GM23338 (cell line): ENCODE measurements around the gene IWS1. TPM values are rescaled to one million over a fixed set of nuclear protein-coding genes. Genes with fewer than 3 reads are reported as not detected.
A peak's percentile ranks its signal among the peaks of the same experiment; 100 is the strongest.

Experiments
- ATAC-seq: fragments of 200-7000 bp; cut with Tn5 transposase; 3 replicates; pipeline ENCODE4 v1.9.1; 2020
- DNase-seq: peaks from one replicate; pipeline ENCODE4 v3.0.0-alpha.2; 2015; ENCODE audit warnings: low spot score
- H2AFZ ChIP-seq: fragments of 200-600 bp; sonication (generic); 2 replicates; pipeline ENCODE4 v1.8.0; 2016; ENCODE audit warnings: antibody characterized with exemption, mild to moderate bottlenecking, moderate library complexity
- H3F3A ChIP-seq: fragments of 200-600 bp; sonication (generic); replicated peaks from 2 replicates; pipeline ENCODE4 v1.8.0; 2017; ENCODE audit warnings: antibody characterized with exemption, mixed run types, low read depth
- H3K27ac ChIP-seq: fragments of 200-600 bp; sonication (generic); 2 replicates; pipeline ENCODE4 v1.6.1; 2016; ENCODE audit warnings: low read depth
- H3K27me3 ChIP-seq: fragments of 200-600 bp; sonication (generic); 2 replicates; pipeline ENCODE4 v1.8.0; 2016; ENCODE audit warnings: mild to moderate bottlenecking, mixed run types, moderate library complexity; ENCODE audit not compliant: insufficient read depth
- H3K36me3 ChIP-seq: fragments of 200-600 bp; sonication (generic); 2 replicates; pipeline ENCODE4 v1.8.0; 2016; ENCODE audit warnings: mild to moderate bottlenecking; ENCODE audit not compliant: insufficient read depth
- H3K4me1 ChIP-seq: fragments of 200-600 bp; sonication (generic); 2 replicates; pipeline ENCODE4 v1.8.0; 2016; ENCODE audit warnings: mild to moderate bottlenecking, moderate library complexity; ENCODE audit not compliant: insufficient read depth
- H3K4me2 ChIP-seq: fragments of 200-600 bp; sonication (generic); 2 replicates; pipeline ENCODE4 v1.7.1; 2017; ENCODE audit warnings: mixed run types
- H3K4me3 ChIP-seq: fragments of 200-600 bp; sonication (generic); 2 replicates; pipeline ENCODE4 v1.6.1; 2016; ENCODE audit warnings: mixed run types
- H3K79me2 ChIP-seq: fragments of 200-600 bp; sonication (generic); replicated peaks from 2 replicates; pipeline ENCODE4 v1.8.0; 2017; ENCODE audit warnings: mild to moderate bottlenecking; ENCODE audit not compliant: insufficient read depth
- H3K9me2 ChIP-seq: fragments of 200-600 bp; sonication (generic); 2 replicates; pipeline ENCODE4 v1.8.0; 2017; ENCODE audit not compliant: insufficient read depth
- H4K20me1 ChIP-seq: fragments of 200-600 bp; sonication (generic); replicated peaks from 2 replicates; pipeline ENCODE4 v1.8.0; 2017; ENCODE audit warnings: mild to moderate bottlenecking; ENCODE audit not compliant: insufficient read depth
- H3K27ac Mint-ChIP-seq: 2 replicates; pipeline ENCODE4 v1.8.0; 2020; ENCODE audit warnings: inconsistent platforms, mild to moderate bottlenecking, moderate library complexity, mixed read lengths
- H3K27me3 Mint-ChIP-seq: 3 replicates; pipeline ENCODE4 v1.8.0; 2022; ENCODE audit warnings: low read depth, mild to moderate bottlenecking, moderate library complexity, mixed read lengths, inconsistent platforms; ENCODE audit not compliant: insufficient read depth, poor library complexity
- H3K36me3 Mint-ChIP-seq: 3 replicates; pipeline ENCODE4 v1.8.0; 2021; ENCODE audit warnings: low read depth, mild to moderate bottlenecking, inconsistent platforms, moderate library complexity, mixed read lengths
- H3K4me1 Mint-ChIP-seq: 3 replicates; pipeline ENCODE4 v1.8.0; 2020; ENCODE audit warnings: mild to moderate bottlenecking, inconsistent platforms, mixed read lengths
- H3K4me3 Mint-ChIP-seq: 3 replicates; pipeline ENCODE4 v1.8.0; 2021; ENCODE audit warnings: moderate library complexity, mild to moderate bottlenecking, inconsistent platforms, mixed read lengths
- H3K9me3 Mint-ChIP-seq: 3 replicates; pipeline ENCODE4 v1.8.0; 2020; ENCODE audit warnings: moderate library complexity, mild to moderate bottlenecking, inconsistent platforms, mixed read lengths
- CTCF ChIP-seq, 2 experiments: fragments of 200-600 bp in 1 of 2; sonication (generic) in 1 of 2; conservative IDR thresholded peaks; 2 replicates each; pipeline versions ENCODE4 v1.5.1 to v1.6.1; 2016 to 2017; ENCODE audit warnings: antibody characterized with exemption in 2 of 2, low read depth in 2 of 2, mild to moderate bottlenecking in 2 of 2, moderate library complexity in 1 of 2
- EZH2 ChIP-seq: fragments of 200-600 bp; sonication (generic); IDR thresholded peaks from one replicate; pipeline ENCODE4 v1.8.0; 2017; ENCODE audit warnings: antibody characterized with exemption, mild to moderate bottlenecking, low read depth; ENCODE audit not compliant: unreplicated experiment
- POLR2AphosphoS5 ChIP-seq: IDR thresholded peaks from 2 replicates; pipeline ENCODE4 v1.6.1; 2016; ENCODE audit warnings: antibody characterized with exemption, low read depth
- STAT1 ChIP-seq: IDR thresholded peaks from one replicate; pipeline ENCODE4 v1.6.1; 2016; ENCODE audit warnings: antibody characterized with exemption; ENCODE audit not compliant: unreplicated experiment
- ZNF462 ChIP-seq: fragments of 250-450 bp; sonication (Bioruptor Pico); IDR thresholded peaks from 2 replicates; pipeline ENCODE4 v1.5.0; 2020; ENCODE audit warnings: mild to moderate bottlenecking, moderate library complexity
- polyA plus RNA-seq: library from polyadenylated mRNA; unstranded; fragments of >200 nt; fragmentation: Nextera tagmentation; extraction: Ambion mirVana; gene quantifications from 2 replicates; pipeline ENCODE4 v1.2.1, GENCODE V29; 2016
- total RNA-seq: library from RNA; depleted of rRNA; stranded (reverse); fragments of >200 nt; shearing (Covaris generic); gene quantifications from 2 replicates; pipeline ENCODE4 v1.2.3, GENCODE V29; 2014

IWS1 gene
- total and polyA plus RNA-seq, 2 experiments from 2014 or later = 82.8 to 97.2 TPM

GRCh38 chr2:127451981-127452380 lies 74.3 kb downstream of the IWS1 start (continued):
- TF ChIP-seq ZNF462 = no peak

- H3K9me2 ChIP-seq = no peaks in the 10 kb centered on the region
- H3K4me1 ChIP-seq = peaks cover 7% of the 10 kb centered on the region
- no peaks in the 10 kb centered on the region for H3K79me2 ChIP-seq
- peaks cover 5% of the 10 kb centered on the region for H3K27me3 Mint-ChIP-seq
- H4K20me1 ChIP-seq = no peaks in the 10 kb centered on the region
- DNase-seq = no peak
- no peak overlapping the region for H2AFZ ChIP-seq
- no peaks in the 10 kb centered on the region for H3K36me3 ChIP-seq
- H3K4me3 ChIP-seq = no peak overlapping the region
- no peak overlapping the region for H3K4me3 Mint-ChIP-seq
- no peaks in the 10 kb centered on the region for H3K27me3 ChIP-seq
- peak overlapping the region; percentile 46; the same call in 1 of the 2 replicates for H3K27ac ChIP-seq
- H3K9me3 Mint-ChIP-seq = peaks cover 4% of the 10 kb centered on the region
- no peaks in the 10 kb centered on the region for H3F3A ChIP-seq
- H3K27ac Mint-ChIP-seq = peak overlapping the region; percentile 41; the same call in 1 of the 2 replicates
- peaks cover 4% of the 10 kb centered on the region; the same call in 2 of the 3 replicates for H3K36me3 Mint-ChIP-seq
- H3K4me2 ChIP-seq = no peak overlapping the region
- peaks cover 18% of the 10 kb centered on the region; the same call in 2 of the 3 replicates for H3K4me1 Mint-ChIP-seq
- peak; percentile 42 for ATAC-seq
- TF ChIP-seq POLR2AphosphoS5 (no peak), STAT1 (no peak), CTCF (conservative IDR thresholded peaks at IDR 0.05; ENCODE audit: low read depth in 2 of 2) (no peak), ZNF462 (no peak), EZH2 (no peak)
These were observed 76.4 kb downstream of the IWS1 start for GRCh38 chr2:127449898-127450297.
